Breast epithelium (tissue), 4 donors: Measurements from ENCODE around the gene PHB1. TPM values are rescaled to one million over a fixed set of nuclear protein-coding genes. Genes with fewer than 3 reads are reported as not detected.

Source experiments
- DNase-seq, 2 donors: peaks; one replicate each; pipeline ENCODE4 v3.0.0-alpha.2; 2019; ENCODE audit warnings: low spot score in 2 of 2
- H3K27ac ChIP-seq, 2 donors: fragments of 200-600 bp; sonication (generic) in 1 of 2; one replicate each; pipeline ENCODE4 v1.5.1; 2016 to 2019; ENCODE audit warnings: mild to moderate bottlenecking in 1 of 2
- H3K27me3 ChIP-seq, 2 donors: fragments of 200-600 bp; sonication (generic) in 1 of 2; one replicate each; pipeline versions ENCODE4 v1.5.1 to v1.6.0; 2017 to 2019; ENCODE audit warnings: control low read depth in 1 of 2, mild to moderate bottlenecking in 1 of 2
- H3K36me3 ChIP-seq: fragments of 200-600 bp; one replicate; pipeline ENCODE4 v1.5.1; 2019
- H3K4me1 ChIP-seq, 2 donors: fragments of 200-600 bp; sonication (generic); one replicate each; pipeline ENCODE4 v1.5.1; 2016 to 2019; ENCODE audit warnings: control low read depth in 1 of 2
- H3K4me3 ChIP-seq, 3 donors: fragments of 200-600 bp; sonication (generic); 1 replicate in 2 of 3; 2 replicates in 1 of 3; pipeline ENCODE4 v1.5.1; 2016 to 2019; ENCODE audit warnings: mild to moderate bottlenecking in 3 of 3, moderate library complexity in 2 of 3
- H3K9me3 ChIP-seq, 2 donors: fragments of 200-600 bp; sonication (generic) in 1 of 2; one replicate each; pipeline ENCODE4 v1.5.1; 2016 to 2019; ENCODE audit warnings: control low read depth in 1 of 2
- POLR2A ChIP-seq: fragments of 450-650 bp; IDR thresholded peaks from one replicate; pipeline ENCODE4 v1.6.1; 2016; ENCODE audit warnings: antibody characterized with exemption, mild to moderate bottlenecking, moderate library complexity
- POLR2AphosphoS5 ChIP-seq, 3 donors: sonication (generic); formaldehyde crosslinking; IDR thresholded peaks; one replicate each; pipeline ENCODE4 v1.6.1; 2017; ENCODE audit warnings: antibody characterized with exemption in 3 of 3
- intact Hi-C: fragments of 100-400 bp; cut with DNase I; formaldehyde crosslinking; loops from one replicate; pipeline ENCODE4 v1.15.1; 2023; ENCODE audit warnings: low total_unique reads
- total RNA-seq, 3 donors: library from RNA; depleted of rRNA; stranded (reverse); fragments of >200 nt; gene quantifications; one replicate each; pipeline ENCODE4 v1.1.0, GENCODE V29; 2016
- TF ChIP-seq, protein P1 (sequence below), 3 donors: fragments of 450-650 bp; IDR thresholded peaks; one replicate each; pipeline ENCODE4 v1.5.1; 2016 to 2017; ENCODE audit warnings: antibody characterized with exemption in 3 of 3, mild to moderate bottlenecking in 3 of 3, moderate library complexity in 3 of 3

The PHB1 gene
- total RNA-seq, 3 donors from 2014 or later, result 100 to 110 (median 108) TPM

DNA sequence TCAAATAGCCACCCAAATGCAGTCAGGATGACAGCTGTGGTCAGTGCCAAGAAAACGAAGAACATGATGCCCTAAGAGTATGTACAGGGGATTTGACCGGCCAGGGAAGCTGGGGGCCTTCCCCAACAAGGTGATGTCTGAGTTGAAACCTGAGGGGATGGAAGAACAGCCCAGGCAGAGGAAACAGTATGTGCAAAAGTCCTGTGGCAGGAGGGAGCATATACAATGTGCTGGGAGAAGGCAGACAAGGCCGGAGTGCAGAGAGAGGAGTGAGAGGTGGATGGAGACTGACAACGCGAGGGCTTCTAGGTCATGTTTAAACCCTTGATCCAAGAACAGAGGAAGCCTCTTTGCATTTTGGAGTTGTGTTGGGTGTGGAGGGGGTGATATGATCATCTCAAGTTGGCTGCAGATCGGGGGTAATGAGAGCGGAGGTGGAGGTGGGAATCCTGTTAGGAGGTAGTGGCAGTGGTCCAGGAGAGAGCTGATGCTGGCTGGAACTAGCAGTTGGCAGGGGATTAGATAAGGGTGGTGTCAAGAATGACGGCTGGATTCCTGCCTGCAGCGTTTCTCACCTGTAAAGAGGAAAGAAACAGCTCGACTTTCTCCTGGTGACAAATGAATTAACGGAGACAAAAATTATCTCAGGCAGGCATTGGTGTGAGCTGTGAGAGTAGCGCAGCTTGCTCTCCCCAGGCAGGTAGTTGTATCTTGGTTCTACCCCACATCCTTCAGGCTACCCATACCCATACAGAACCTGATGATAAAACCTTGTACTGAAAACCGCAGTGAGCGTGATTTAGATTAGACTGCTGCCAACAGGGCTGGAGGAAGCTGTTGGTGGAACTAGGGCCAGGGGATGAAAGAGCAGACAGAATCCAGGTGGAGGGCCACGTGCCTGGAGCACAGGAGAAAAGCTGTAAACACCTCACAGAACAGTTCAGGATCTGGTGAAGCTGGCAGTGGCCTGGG is 43.2 kb upstream of the PHB1 start:
- no peak for DNase-seq
- TF ChIP-seq POLR2AphosphoS5 (IDR thresholded peaks at IDR 0.05), result no peak
- H3K4me1 ChIP-seq, result peaks cover 0 to 12% of the 10 kb centered on the region in 2 donors
- no peak overlapping the region for H3K4me3 ChIP-seq
- H3K36me3 ChIP-seq, result no peaks in the 10 kb centered on the region
- intact Hi-C loops, result no loop called here
- peaks cover 0 to 8% of the 10 kb centered on the region in 2 donors for H3K27me3 ChIP-seq
- no peaks in the 10 kb centered on the region for H3K9me3 ChIP-seq
- no peak overlapping the region for H3K27ac ChIP-seq

DNA sequence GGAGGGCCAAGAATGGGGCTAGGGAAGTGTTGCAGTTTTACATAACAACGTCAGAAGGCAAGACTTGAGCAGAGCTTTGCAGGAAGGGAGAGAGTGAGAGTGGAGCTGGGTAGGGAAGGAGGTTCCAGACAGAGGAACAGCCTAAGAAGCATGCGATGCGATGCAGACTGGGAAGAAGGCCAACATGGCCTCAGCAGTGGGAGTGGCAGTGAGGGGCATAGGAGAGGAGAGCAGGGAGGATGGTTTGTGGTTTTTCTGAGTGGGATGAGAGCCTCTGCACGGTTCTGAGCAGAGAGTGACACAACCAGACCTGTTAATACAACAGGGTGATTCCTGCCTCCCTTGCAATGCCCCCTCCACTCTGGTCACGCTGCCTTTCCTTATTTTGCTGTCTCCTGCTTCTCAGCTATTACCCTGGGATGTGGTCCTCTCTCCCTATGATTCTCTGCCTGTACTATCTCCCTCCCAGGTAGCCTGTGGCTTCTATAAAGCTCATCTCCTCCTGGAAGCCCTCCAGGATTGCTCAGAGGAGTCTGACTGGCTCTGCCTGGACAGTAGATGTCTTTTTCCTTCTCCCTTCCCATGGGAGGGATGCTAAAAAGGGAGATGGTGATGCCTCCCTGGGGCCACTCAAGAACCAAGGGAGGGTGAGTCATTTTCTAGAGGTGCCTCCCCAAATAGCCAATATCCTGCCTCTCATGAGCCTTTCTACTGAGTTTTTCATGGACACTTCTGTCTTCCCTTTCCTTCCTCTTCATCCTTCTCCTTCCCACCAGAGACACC is 41.7 kb upstream of the PHB1 start:
- no peak for DNase-seq
- Histone ChIP-seq H3K9me3 (no peaks in the 10 kb centered on the region), H3K36me3 (no peaks in the 10 kb centered on the region), H3K4me1 (peaks cover 0 to 12% of the 10 kb centered on the region in 2 donors), H3K27ac (no peak overlapping the region), H3K4me3 (no peak overlapping the region), H3K27me3 (peaks cover 0 to 8% of the 10 kb centered on the region in 2 donors)
- intact Hi-C loops, result no loop called here
- TF ChIP-seq POLR2AphosphoS5 (IDR thresholded peaks at IDR 0.05) (no peak), POLR2A (no peak)
- TF ChIP-seq, protein P1, sequence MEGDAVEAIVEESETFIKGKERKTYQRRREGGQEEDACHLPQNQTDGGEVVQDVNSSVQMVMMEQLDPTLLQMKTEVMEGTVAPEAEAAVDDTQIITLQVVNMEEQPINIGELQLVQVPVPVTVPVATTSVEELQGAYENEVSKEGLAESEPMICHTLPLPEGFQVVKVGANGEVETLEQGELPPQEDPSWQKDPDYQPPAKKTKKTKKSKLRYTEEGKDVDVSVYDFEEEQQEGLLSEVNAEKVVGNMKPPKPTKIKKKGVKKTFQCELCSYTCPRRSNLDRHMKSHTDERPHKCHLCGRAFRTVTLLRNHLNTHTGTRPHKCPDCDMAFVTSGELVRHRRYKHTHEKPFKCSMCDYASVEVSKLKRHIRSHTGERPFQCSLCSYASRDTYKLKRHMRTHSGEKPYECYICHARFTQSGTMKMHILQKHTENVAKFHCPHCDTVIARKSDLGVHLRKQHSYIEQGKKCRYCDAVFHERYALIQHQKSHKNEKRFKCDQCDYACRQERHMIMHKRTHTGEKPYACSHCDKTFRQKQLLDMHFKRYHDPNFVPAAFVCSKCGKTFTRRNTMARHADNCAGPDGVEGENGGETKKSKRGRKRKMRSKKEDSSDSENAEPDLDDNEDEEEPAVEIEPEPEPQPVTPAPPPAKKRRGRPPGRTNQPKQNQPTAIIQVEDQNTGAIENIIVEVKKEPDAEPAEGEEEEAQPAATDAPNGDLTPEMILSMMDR (IDR thresholded peaks at IDR 0.05), result no peak

DNA sequence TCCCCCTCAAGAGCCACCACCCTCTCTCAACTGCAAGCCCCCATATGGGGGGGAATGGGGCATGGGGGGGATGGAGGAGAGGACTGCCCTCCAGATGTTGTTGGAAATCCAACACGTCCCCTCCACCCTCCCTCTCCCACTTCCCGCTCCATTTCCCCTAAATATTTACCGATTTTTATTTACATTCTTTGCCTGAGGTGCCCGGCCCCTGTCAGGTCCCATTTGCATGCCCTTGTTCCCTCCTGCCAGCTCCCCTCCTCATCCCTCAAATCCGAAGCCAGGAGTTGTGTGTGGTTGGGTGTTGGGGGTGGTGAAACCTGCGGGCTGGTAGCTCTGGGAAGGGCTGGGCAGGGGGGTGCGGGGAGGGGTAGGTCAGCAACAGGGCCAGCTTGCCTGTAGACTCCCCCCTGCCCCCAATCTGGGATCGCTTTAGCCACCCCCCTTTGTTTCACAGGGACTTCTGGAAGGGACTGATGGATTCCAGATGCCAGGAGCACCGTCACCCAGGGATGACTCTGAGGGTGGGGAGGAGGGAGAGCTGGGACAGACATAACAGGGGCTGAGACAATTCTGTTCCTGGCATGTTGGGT is 40.7 kb upstream of the PHB1 start:
- no peaks in the 10 kb centered on the region for H3K36me3 ChIP-seq
- TF ChIP-seq POLR2AphosphoS5 (IDR thresholded peaks at IDR 0.05) (no peak), POLR2A (no peak)
- TF ChIP-seq, protein P1 (IDR thresholded peaks at IDR 0.05), result no peak
- no peak overlapping the region for H3K4me3 ChIP-seq
- intact Hi-C loops, result no loop called here
- H3K9me3 ChIP-seq, result no peaks in the 10 kb centered on the region
- H3K27me3 ChIP-seq, result peaks cover 0 to 7% of the 10 kb centered on the region in 2 donors
- H3K4me1 ChIP-seq, result peaks cover 0 to 12% of the 10 kb centered on the region in 2 donors
- H3K27ac ChIP-seq, result no peak overlapping the region
- DNase-seq, result no peak

DNA sequence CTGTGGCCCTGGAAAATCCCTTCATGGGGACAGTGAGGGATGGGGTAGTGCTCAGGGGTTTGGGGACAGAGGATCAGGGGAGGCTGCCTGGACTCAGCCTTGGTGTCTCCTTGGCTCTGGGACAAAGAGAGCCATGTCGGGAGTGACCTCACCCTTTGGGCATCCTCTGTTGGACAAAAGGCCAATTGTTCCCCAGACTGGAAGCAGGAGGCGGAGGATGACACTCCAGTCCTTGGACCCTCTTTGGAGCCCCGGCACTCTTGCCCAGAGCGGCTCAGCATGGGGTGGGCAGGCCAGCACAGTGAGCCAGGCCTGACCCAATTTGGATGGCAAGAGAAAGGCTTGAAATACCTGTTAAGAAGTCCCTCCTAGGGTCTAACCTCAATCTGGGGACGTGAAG is 39.4 kb upstream of the PHB1 start:
- intact Hi-C loops, result no loop called here
- TF ChIP-seq POLR2AphosphoS5 (IDR thresholded peaks at IDR 0.05) (no peak), POLR2A (no peak)
- TF ChIP-seq, protein P1 (IDR thresholded peaks at IDR 0.05), result no peak
- Histone ChIP-seq H3K27me3 (no peaks in the 10 kb centered on the region), H3K36me3 (no peaks in the 10 kb centered on the region), H3K4me3 (no peak overlapping the region), H3K27ac (peak overlapping the region; percentile 19 to 42), H3K4me1 (peaks cover 0 to 12% of the 10 kb centered on the region in 2 donors), H3K9me3 (no peaks in the 10 kb centered on the region)
- peak in 1 of 2 donors; percentile 66 for DNase-seq

DNA sequence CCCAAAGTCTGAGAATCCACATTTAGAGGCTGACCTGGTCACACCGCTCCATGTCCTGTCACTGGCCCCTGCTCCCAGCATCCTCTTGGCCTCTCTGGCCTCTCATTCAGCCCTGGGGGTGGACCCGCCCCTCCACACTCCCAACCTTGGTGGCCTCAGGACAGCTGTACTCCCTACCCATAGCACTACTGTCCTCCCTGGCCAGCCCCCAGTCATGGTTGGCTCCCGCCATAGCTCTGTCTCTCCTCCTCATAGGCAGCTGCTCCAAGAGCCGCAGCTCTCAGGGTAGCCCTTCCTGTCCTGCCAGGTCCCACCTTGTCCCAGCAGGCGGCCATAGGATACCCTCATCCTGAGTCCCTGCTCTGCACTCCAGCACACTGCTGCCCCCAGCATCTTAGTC is 38.0 kb upstream of the PHB1 start:
- no peak for DNase-seq
- intact Hi-C loops, result no loop called here
- H3K27ac ChIP-seq, result no peak overlapping the region
- no peak overlapping the region for H3K4me3 ChIP-seq
- peaks cover 0 to 5% of the 10 kb centered on the region in 2 donors for H3K4me1 ChIP-seq
- no peaks in the 10 kb centered on the region for H3K27me3 ChIP-seq
- H3K9me3 ChIP-seq, result no peaks in the 10 kb centered on the region
- H3K36me3 ChIP-seq, result no peaks in the 10 kb centered on the region
- TF ChIP-seq POLR2A (no peak), POLR2AphosphoS5 (IDR thresholded peaks at IDR 0.05) (no peak)
- TF ChIP-seq, protein P1 (IDR thresholded peaks at IDR 0.05), result no peak
